SU-DHL-6 (cell line): ENCODE results near the gene FIS1.

Source experiments
- H2AFZ ChIP-seq: fragments of 200-600 bp; sonication (generic); 2 replicates; pipeline ENCODE4 v1.6.1; 2014; ENCODE audit warnings: low read depth, mild to moderate bottlenecking, moderate library complexity, mixed read lengths, antibody characterized with exemption, low read length; ENCODE audit not compliant: severe bottlenecking
- H3F3A ChIP-seq: fragments of 200-600 bp; shearing (Covaris generic); 2 replicates; pipeline ENCODE4 v1.6.0; 2016; ENCODE audit warnings: antibody characterized with exemption, mild to moderate bottlenecking; ENCODE audit not compliant: insufficient read depth
- H3K27ac ChIP-seq: fragments of 200-600 bp; sonication (generic); 2 replicates; pipeline ENCODE4 v1.5.1; 2016; ENCODE audit warnings: low read depth, mild to moderate bottlenecking, low read length, moderate library complexity, mixed read lengths
- H3K27me3 ChIP-seq: fragments of 200-600 bp; sonication (generic), shearing (Covaris generic); 2 replicates; pipeline ENCODE4 v1.6.0; 2014; ENCODE audit warnings: mild to moderate bottlenecking, low read length
- H3K36me3 ChIP-seq: fragments of 200-600 bp; sonication (generic); 2 replicates; pipeline ENCODE4 v1.6.1; 2014; ENCODE audit warnings: mild to moderate bottlenecking, low read length, mixed read lengths
- H3K4me2 ChIP-seq: fragments of 300-600, 200-600 bp; shearing (Covaris generic), sonication (generic); 2 replicates; pipeline ENCODE4 v1.6.0; 2014; ENCODE audit warnings: low read length, low read depth, mild to moderate bottlenecking; ENCODE audit not compliant: poor library complexity, severe bottlenecking
- H3K4me3 ChIP-seq: fragments of 200-600 bp; sonication (generic); 2 replicates; pipeline ENCODE4 v1.5.1; 2014; ENCODE audit warnings: antibody characterized with exemption, low read length, mild to moderate bottlenecking, mixed read lengths; ENCODE audit not compliant: insufficient read depth, poor library complexity, severe bottlenecking
- H3K79me2 ChIP-seq: fragments of 200-600 bp; sonication (generic); 2 replicates; pipeline ENCODE4 v1.6.1; 2014; ENCODE audit warnings: mild to moderate bottlenecking, low read length, moderate library complexity; ENCODE audit not compliant: insufficient read depth
- H3K9ac ChIP-seq: fragments of 200-600 bp; sonication (generic); 2 replicates; pipeline ENCODE4 v1.7.0; 2014; ENCODE audit warnings: mild to moderate bottlenecking, low read length
- H3K9me2 ChIP-seq: fragments of 200-600 bp; sonication (generic); replicated peaks from 2 replicates; pipeline ENCODE4 v1.6.1; 2014; ENCODE audit warnings: low read length; ENCODE audit not compliant: insufficient read depth
- H3K9me3 ChIP-seq: fragments of 200-600 bp; sonication (generic); 2 replicates; pipeline ENCODE4 v1.6.1; 2014; ENCODE audit warnings: low read length, mixed read lengths; ENCODE audit not compliant: insufficient read depth
- H4K20me1 ChIP-seq: fragments of 200-600 bp; sonication (generic); 2 replicates; pipeline ENCODE4 v1.6.1; 2014; ENCODE audit warnings: low read depth, mild to moderate bottlenecking, antibody characterized with exemption, low read length, moderate library complexity, mixed read lengths
- CTCF ChIP-seq: fragments of 200-600 bp; sonication (generic); IDR thresholded peaks from one replicate; pipeline ENCODE4 v1.5.1; 2017; ENCODE audit warnings: antibody characterized with exemption, mild to moderate bottlenecking, low read length, moderate library complexity; ENCODE audit not compliant: insufficient read depth, poor library complexity, severe bottlenecking
- EZH2phosphoT487 ChIP-seq: fragments of 200-600 bp; sonication (generic), shearing (Covaris generic); conservative IDR thresholded peaks from 2 replicates; pipeline ENCODE4 v1.6.1; 2018; ENCODE audit warnings: mild to moderate bottlenecking, antibody characterized with exemption, low read length, moderate library complexity, mixed read lengths

Gene FIS1

GRCh38 chr7:101241015-101241363, 3.9 kb downstream of the FIS1 start:
- Histone ChIP-seq H3K27ac (no peak overlapping the region), H4K20me1 (no peaks in the 10 kb centered on the region; the same call in 1 of the 2 replicates), H3K9me2 (no peaks in the 10 kb centered on the region), H3K4me2 (no peak overlapping the region), H3K9ac (no peak overlapping the region), H2AFZ (no peak overlapping the region), H3K9me3 (no peaks in the 10 kb centered on the region), H3K36me3 (0 out of 2 replicates have a peak, but pooled peaks cover 3% of the 10 kb centered on the region), H3K4me3 (no peak overlapping the region), H3K27me3 (no peaks in the 10 kb centered on the region), H3F3A (peaks cover 4% of the 10 kb centered on the region), H3K79me2 (peaks cover 38% of the 10 kb centered on the region)
- TF ChIP-seq CTCF (no peak), EZH2phosphoT487 (no peak)

- no peak overlapping the region for H3K9ac ChIP-seq
- H3F3A ChIP-seq, result no peaks in the 10 kb centered on the region
- no peaks in the 10 kb centered on the region; the same call in 1 of the 2 replicates for H4K20me1 ChIP-seq
- no peaks in the 10 kb centered on the region for H3K9me2 ChIP-seq
- H3K4me2 ChIP-seq, result no peak overlapping the region
- H3K27me3 ChIP-seq, result no peaks in the 10 kb centered on the region
- peaks cover 32% of the 10 kb centered on the region for H3K79me2 ChIP-seq
- no peak overlapping the region for H3K4me3 ChIP-seq
- no peak for TF ChIP-seq EZH2phosphoT487
- no peak for TF ChIP-seq CTCF
- H3K27ac ChIP-seq, result no peak overlapping the region
- H3K36me3 ChIP-seq, result no peaks in the 10 kb centered on the region
- H2AFZ ChIP-seq, result no peak overlapping the region
- H3K9me3 ChIP-seq, result no peaks in the 10 kb centered on the region
Measured at GRCh38 chr7:101240226-101241014, 4.5 kb downstream of the FIS1 start.

- TF ChIP-seq CTCF (no peak), EZH2phosphoT487 (no peak)
- Histone ChIP-seq H3K9me2 (no peaks in the 10 kb centered on the region), H4K20me1 (no peaks in the 10 kb centered on the region; the same call in 1 of the 2 replicates), H3K4me3 (no peak overlapping the region), H3K4me2 (no peak overlapping the region), H3F3A (no peaks in the 10 kb centered on the region), H3K79me2 (peaks cover 29% of the 10 kb centered on the region), H3K9me3 (no peaks in the 10 kb centered on the region), H3K9ac (no peak overlapping the region), H3K27me3 (no peaks in the 10 kb centered on the region), H3K36me3 (no peaks in the 10 kb centered on the region), H2AFZ (no peak overlapping the region), H3K27ac (no peak overlapping the region)
Measured at GRCh38 chr7:101239951-101240220, 5.0 kb downstream of the FIS1 start.
